ENCODE data around the gene MSH3.
A peak's percentile ranks its signal among the peaks of the same experiment; 100 is the strongest.
"Not testable (repeated sequence)": the region's sequence is repeated elsewhere in the genome, so short reads cannot be mapped to it uniquely, and the experiment has no call there.

MSH3 gene

DNA sequence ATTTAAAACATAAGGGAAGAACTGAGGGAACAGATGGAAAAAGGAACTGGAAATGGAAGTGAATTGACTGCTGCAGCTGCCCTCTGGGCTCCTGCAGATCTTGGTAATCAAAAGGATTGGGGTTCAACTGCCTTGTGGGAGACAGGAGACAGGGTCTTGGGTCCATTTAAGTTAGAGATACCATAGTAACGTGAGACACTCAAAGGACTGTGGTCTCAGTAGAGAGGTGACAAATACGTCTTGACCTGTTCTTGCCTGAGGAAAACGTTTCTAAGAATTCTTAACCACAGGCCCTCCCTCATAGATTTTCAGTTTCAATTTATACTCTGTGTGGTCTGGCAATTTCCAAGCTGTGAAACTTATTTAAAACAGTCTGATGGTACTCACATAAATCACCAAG is 101.2 kb downstream of the MSH3 start:
- no peak for DNase-seq (ENCODE audit: low spot score)

DNA sequence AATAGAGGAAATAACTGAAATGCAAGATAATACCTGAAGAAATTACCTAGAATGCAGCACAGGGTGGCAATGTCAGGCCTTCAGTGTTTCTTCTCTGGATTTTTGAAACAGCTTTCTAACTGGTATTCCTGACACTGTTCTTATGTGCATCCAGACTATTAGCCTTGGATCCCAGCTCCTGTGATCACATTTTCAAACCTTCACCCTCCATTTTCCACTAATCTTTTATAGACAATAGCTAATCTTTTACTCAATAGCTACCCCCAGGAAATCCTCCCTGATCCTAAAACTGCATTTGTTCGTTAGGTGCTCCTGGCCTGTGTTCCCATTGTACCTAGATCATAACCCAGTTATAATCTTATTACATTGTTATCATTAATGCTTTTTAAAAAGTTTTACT is 101.8 kb downstream of the MSH3 start:
- DNase-seq (ENCODE audit: low spot score) = no peak

DNA sequence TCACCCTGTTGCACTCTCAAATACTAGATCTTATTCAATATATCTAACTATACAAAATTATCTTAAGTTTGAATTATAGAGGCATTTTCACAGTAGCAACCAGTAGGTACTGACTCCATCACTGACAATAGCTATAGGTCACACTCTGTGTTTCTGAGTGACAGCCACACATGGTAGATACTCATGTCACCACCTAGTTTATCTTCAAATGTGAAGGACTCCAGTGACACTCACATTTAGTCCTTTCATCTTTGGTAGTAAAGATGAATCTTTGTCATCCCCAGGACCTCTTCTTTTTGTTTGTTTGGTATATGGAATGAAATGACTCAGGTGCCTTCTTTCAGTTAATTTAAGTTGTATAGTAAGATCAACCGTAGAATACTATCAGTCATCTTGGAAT is 102.8 kb downstream of the MSH3 start:
- DNase-seq (ENCODE audit: low spot score) = no peak

DNA sequence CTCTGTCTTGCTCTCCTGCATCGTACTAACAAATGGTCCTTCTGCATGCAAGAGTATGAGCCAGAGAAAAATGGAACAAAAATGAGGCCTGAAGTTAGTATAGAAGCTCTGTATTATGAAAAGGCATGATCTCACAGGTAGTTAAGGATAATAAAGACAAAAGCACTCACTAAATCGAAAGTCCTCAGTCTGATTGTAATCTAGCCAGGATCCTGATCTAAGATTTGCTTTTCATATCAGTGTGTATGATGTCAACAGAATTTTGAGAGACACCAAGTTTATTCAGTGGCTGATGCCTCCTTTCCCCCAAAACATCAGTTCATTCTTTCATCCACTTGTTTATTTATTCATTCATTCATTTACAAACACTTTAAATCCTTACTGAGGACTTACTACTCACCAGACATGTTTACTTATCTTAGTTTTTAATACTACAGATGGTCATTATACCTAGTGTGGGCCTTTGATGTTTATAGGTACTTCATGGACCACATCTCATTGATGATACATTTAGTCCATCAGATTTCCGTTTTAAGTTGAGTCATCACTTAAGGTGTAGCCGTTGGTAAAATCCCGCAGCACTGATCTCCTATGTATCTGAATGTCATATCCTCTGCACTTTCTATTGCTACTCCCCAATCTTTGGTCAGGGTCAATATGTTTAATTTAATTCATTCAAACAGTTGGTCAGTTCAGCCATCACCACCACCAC is 105.6 kb downstream of the MSH3 start:
- DNase-seq (ENCODE audit: low spot score) = no peak

DNA sequence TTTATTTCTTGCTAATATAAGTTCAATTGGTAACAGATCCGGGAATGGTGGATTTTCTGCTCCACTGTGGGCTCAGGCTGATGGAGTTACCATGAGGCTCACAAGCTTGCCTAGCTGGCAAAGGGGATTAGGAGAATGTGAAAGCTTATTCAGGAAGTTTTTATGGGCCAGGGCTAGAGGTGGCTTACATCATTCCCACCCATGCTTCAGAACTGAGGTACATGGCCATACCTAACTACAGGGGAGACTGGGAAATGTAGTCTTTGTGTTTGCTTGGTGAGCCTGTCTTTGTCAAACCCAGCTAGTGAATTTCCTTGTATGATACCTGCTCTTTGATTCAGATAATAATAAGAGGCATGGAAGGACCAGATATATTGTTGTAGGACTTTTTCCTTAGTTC is 106.2 kb downstream of the MSH3 start:
- DNase-seq (ENCODE audit: low spot score) = no peak

DNA sequence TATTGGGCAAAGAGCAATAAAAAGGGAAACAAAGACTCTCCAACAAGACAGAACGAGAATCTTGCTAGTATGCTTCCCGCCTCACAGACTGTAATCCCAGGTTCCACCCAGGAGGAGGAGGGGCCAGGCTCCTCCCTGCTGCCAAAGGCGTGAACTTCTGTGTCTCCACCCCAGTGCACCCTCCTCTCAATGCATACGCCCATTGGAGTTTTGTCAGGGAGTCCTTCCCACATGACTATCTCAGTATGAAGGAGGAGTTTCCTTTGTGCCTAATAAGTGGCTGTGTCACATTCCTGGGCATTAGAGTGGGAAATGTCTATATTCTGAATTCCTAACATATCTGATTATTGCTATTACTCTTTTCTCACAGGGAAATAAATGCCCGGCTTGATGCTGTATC is 106.7 kb downstream of the MSH3 start:
- no peak for DNase-seq (ENCODE audit: low spot score)

DNA sequence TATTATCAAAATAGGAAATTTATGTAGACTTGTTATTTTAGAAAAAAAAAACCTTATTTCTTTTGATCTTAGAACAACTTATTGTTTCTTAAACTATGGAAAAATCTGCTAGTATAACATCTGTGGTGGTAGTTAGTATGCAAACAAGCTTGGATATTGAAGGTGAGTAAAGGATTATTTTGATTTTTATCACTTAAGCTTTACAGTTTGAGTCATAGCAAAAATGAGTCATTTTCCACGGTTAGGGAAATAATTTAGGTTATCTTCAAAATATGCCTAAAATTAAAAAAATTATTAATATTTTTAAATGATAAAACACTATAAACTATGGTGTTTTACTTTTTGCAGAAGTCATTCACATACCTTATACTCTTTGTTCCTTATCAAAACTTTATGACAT is 107.5 kb downstream of the MSH3 start:
- DNase-seq (ENCODE audit: low spot score) = no peak

DNA sequence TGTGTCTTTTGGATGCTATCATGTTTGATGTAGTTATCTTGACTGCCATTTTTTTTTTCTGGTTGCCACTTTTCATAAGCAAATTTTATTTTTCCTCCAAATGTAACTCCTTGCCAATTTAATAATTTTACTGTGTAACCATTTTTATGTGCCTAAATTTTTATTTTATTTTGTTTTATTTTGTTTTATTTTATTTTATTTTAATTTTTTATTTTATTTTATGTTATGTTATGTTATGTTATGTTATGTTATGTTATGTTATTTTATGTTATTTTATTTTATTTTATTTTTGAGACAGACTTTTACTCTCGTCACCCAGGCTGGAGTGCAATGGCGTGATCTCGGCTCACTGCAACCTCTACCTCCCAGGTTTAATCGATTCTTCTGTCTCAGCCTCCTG is 108.1 kb downstream of the MSH3 start:
- no peak for DNase-seq (ENCODE audit: low spot score)

DNA sequence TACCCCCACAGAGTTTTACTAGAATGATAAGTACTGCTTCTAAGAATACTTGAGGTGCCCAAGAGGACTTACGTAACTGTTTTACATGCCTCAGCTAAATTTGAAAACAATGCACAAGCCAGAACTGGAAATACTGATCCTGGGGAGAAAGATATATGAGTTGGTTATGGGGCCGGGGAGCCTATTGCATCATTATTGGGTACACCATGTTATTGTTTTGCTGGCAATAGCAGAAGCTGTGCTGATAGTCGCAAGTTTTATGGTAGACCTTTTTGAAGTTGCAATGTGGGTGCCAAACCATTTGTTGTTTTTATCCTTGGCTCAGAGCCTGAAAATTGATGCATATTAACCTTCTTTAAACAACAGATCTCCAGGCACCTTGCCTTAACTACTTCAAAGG is 108.8 kb downstream of the MSH3 start:
- no peak for DNase-seq (ENCODE audit: low spot score)

DNA sequence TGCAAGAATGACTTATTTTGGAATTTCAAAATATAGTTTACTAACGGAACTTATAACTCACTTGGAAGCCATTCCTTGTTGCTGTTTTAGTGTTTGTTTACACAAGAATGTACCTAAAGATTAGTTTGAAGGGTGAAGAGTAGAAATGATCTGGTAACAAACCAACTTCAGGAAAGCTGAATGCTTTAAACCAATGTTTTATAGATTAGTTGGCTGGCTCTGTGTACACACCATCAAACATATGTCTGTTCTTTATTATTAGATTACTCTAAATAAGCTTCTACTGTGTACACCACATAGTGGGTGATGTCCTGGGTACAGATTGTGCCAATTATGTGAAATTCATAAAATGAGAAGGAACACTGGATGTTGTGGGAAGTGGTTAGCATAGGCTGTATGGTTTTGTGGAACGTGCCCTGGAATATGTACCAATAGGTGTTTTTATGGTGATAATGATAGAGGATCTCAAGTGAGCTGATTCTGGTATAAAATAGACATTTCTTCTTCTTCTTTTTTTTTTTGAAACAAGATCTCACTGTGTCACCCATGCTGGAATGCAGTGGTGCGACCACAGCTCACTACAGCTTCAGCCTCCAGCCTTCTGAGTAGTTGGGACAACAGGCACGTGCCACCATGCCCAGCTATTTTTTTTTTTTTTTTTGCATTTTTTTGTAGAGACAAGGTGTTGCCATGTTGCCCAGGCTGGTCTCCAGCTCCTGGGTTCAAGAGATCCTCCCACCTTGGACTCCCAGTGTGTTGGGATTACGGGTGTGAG is 109.6 kb downstream of the MSH3 start:
- DNase-seq (ENCODE audit: low spot score) = no peak

DNA sequence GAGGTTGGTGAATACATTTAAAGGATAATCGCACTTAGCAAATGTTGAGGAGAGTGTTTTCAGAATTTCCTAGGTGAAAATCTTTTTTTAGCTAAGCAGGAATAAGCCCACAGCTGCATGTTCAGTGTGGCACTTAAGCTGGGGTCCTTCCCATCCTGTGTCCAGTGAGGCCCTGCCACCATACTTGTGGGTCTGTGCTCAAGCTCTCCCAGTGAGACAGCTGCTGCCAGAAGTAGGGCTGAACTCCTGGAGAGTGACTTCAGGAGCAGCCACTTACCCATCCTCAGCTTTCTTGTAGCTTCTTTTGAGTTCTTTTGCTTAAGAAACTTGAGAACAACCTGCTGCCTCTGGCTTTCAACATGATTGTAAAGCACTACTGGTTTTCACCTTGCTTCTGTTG is 110.3 kb downstream of the MSH3 start:
- no peak for DNase-seq (ENCODE audit: low spot score)

DNA sequence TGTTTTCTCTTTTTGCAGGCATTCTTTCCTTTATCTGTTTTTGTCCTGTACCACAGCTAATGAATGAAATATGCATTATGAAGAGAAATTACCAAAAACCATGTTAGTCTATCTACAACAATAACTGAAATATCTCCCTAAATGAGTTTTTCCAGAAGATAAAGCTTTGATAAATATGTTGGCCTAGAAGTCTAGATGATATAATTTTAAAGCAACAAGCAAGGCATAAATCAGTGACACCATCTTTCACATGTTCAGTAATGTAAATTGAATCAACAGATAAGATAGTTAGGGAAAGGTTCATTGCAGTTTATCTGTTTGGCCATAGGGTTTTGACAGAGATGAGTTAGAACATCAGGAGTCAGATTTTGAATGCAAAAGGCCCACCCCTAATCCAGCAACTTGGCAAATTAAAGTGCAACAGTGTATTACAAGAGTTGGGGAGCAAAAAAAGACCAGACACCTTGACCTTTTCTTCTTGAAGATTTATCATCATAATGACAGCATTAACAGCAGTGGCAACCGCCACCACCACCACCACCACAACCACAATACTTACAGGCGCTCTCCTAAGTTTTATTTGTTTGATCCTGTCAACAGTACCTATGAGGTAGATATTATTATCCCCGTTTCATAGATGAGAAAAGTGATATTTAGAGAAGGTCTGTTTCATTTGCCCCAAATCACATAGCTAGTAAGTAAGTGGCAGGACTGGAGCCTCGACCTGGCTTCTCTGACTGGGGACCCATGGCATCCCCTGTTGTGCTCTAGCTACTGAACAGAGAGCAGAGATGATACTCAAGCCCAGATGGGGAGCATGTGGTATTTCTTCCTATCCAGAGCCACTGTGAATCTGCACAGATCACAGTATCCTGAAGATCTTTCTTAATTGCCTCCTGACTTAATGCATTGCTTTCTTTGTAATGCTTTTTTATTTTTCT is 123.2 kb downstream of the MSH3 start:
- DNase-seq (ENCODE audit: low spot score) = no peak

DNA sequence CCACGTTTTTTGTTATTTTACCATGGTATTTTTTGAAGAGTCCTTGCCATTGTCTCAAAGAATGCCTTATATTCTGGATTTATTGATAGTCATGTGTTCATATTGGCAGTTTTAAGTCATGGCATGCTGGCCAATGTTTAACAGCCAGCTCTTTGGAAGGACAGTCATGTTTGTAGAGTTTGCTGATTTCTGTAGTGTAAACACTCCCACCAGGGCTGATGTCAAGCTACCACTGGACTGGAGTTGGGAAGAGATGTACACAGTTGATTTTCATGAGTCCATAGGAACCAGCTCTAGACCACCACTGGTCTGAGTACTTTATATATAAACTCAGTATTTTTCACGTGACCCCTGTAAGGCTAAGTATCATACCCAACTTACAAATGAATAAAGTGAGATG is 125.6 kb downstream of the MSH3 start:
- no peak for DNase-seq (ENCODE audit: low spot score)

DNA sequence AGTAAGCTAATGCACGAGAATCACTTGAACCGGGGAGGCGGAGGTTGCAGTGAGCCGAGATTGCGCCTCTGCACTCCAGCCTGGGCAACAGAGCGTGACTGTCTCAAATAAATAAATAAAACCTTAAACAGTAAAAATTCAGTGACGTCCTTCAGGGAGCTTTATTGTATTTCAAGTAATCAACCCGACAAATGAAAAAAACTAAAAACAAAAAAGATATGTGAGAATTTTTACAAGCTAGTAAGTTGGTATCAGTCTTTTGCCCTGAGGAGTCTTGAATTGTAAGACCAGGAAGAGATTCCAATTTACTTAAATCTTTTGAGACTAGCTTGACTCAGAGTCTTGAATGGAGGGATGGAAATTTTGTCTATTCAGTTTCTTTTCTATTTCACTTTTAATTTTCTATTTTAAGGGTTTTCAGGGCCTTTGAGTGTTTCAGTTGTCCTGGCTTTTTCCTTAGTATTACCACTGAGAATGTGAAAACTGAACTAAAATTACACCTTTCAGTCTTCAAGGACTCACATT is 126.4 kb downstream of the MSH3 start:
- DNase-seq (ENCODE audit: low spot score) = no peak

DNA sequence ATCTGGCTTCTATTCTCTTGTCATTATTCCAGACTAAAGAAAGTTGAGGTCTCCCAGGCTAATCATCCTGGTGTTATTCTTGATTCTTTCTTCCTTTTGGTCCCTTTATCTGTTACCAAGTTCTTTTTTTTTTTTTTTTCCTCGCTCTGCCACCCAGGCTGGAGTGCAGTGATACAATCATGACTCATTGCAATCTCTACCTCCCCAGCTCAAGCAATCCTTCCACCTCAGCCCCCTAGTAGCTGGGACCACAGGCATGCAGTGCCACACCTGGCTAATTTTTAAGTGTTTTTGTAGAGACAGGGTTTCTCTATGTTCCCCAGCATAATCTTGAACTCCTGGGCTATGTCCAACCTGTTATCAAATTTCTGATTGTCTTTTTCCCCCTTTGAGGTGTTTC is 126.9 kb downstream of the MSH3 start:
- DNase-seq (ENCODE audit: low spot score) = no peak

DNA sequence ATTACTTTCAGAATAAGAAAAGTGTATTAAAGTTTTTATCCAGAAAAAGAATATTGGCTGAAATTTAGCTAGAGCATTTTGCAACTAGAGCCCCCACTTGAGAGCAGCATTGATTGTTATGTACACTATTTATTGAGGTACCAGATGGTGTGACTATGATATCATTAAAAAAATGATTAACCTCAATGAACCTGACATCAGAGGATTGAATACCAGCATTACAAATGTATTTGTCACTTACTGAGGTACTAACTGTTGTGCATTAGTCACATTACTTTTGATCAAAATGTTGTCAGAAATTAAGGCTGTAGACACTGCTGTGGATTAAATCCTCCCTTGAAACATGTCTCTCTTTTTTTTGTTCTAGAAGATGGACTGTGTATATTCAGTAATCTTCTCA is 128.2 kb downstream of the MSH3 start:
- no peak for DNase-seq (ENCODE audit: low spot score)

DNA sequence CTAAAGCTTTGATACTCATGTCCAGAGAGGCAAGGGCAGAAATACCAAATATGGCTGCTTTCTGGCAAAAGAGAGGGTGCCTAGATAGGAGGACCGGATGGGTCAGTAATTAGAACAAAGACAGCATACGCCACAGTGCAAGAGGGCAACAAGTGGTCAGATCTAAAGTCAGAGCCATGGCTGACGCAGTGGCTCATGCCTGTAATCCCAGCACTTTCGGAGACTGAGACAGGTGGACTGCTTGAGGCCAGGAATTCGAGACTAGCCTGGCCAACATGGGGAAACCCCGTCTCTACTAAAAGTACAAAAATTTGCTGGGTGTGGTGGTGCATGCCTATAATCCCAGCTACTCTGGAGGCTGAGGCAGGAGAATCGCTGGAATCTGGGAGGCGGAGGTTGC is 129.3 kb downstream of the MSH3 start:
- not testable (repeated sequence) for DNase-seq (ENCODE audit: low spot score)

DNA sequence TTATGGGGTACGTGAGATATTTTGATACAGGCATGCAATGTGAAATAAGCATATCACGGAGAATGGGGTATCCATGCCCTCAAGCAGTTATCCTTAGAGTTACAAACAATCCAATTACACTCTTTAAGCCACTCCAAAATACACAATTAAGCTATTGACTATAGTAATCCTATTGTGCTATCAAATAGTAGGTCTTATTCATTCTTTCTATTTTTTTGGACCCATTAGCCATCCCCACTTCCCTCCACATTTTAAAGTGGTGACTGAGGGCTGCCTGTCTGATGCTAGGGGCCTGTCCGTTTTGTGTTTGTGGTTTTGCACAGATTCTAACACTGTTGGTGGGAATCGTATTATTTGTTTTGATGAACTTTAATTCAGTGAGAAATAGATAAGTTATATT is 130.0 kb downstream of the MSH3 start:
- peak; percentile 38 for DNase-seq (ENCODE audit: low spot score)

DNA sequence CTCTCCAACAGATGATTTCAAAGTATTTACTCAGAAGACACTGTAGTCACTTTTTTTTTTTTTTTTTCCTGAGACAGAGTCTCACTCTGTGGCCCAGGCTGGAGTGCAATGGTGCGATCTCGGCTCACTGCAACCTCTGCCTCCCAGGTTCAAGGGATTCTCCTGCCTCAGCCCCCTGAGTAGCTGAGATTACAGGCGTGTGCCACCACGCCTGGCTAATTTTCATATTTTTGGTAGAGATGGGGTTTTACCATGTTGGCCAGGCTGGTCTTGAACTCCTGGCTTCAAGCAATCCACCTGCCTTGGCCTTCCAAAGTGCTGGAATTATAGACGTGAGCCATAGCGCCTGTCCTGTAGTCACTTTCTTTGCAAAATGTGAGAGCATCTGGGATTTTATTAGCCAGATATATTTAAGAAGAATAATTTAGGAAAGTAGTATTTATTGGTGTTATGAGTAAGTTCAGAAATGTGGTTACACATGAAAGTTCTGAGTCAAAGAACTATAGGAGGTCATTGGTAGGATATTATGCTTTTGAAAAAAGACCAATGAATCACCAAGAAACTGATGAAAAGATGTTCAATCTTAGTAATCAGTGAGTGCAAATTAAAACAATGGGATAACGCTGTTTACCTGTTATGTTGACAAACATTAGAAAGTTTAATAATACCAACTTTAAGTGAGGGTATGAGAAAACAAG is 135.0 kb downstream of the MSH3 start:
- not testable (repeated sequence) for DNase-seq (ENCODE audit: low spot score)

DNA sequence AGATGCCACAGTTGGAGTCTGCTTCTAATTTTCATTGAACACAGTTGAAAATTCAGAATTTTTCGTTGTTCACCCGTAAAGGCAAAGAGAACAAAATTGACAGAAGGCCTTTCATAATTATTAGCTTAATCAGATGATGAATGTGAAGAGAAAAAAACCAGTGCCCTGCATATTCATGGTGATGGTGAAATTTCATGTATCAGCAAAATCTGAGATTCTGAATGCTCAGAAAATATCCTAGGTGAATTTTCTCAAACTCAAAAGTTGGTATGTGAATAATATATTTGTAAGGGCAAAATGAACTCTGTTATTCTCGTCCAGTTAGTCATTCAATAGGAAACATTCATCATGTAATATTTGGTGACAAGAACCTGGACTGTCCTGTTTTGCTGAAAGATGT is 136.2 kb downstream of the MSH3 start:
- no peak for DNase-seq (ENCODE audit: low spot score)

DNA sequence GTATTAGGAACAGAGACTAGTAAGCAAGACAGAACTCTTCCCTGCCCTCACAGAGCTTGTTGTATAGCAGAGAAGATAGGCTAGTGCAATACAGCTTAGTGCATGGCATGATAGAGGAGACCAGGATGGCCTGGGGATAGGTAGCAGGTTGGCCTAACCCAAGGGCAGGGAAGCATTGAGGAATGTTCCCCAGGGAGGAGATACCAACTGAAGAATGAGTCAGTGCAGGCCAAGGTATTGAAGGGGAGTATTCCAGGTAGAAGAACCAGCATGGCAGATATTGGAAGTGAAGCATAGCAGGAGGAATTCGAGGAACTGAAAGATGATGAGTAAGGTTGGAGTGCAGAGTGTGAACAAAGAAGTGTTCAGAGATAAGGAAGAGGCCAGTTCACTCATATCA is 138.9 kb downstream of the MSH3 start:
- DNase-seq (ENCODE audit: low spot score) = no peak

DNA sequence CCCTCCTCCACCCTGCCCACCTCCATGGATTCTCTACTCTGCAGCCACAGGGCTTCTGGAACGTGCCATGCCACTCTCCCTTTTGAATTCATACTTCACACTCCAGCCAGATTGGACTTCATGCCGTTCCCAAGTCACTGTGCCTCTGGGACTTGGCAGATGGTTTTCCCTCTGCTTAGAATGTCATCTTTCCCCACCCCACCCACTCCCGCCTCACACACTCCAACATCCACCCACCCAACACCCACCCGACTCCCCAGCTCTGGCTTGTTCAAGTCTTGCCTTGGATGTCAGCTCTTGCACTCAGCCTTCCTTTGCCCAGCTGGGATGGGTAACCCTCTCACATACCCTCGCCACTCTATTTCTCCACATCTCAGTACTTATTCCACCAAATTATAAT is 142.4 kb downstream of the MSH3 start:
- no peak for DNase-seq (ENCODE audit: low spot score)
